Large intestine (tissue), 3 donors: Measurements from ENCODE around the gene TNFAIP1. TPM values are rescaled to one million over a fixed set of nuclear protein-coding genes. Genes with fewer than 3 reads are reported as not detected.
A peak's percentile ranks its signal among the peaks of the same experiment; 100 is the strongest.

Source experiments
- DNase-seq, 2 donors: peaks; one replicate each; pipeline versions ENCODE4 v3.0.0 to v3.0.0-alpha.2; 2013
- H3K27ac ChIP-seq: one replicate; pipeline ENCODE4 v1.5.1; 2013; ENCODE audit warnings: low read length
- H3K27me3 ChIP-seq: 2 replicates; pipeline ENCODE4 v1.6.1; 2013; ENCODE audit warnings: low read length; ENCODE audit not compliant: control insufficient read depth, insufficient read depth
- H3K36me3 ChIP-seq: 2 replicates; pipeline ENCODE4 v1.6.1; 2013; ENCODE audit warnings: low read length; ENCODE audit not compliant: control insufficient read depth, insufficient read depth
- H3K4me1 ChIP-seq: one replicate; pipeline ENCODE4 v1.6.1; 2013; ENCODE audit warnings: low read length; ENCODE audit not compliant: control insufficient read depth, insufficient read depth
- H3K4me3 ChIP-seq: one replicate; pipeline ENCODE4 v1.5.1; 2013; ENCODE audit warnings: low read length
- H3K9me3 ChIP-seq: one replicate; pipeline ENCODE4 v1.6.1; 2013; ENCODE audit warnings: mild to moderate bottlenecking, low read depth, low read length, moderate library complexity; ENCODE audit not compliant: control insufficient read depth
- WGBS: methylation state at CpG from one replicate; pipeline ENCODE4 v1.1.5; 2013; ENCODE audit warnings: low lambda C conversion rate; ENCODE audit not compliant: insufficient coverage; 5-methylcytosine and 5-hydroxymethylcytosine counted together
- polyA plus RNA-seq: library from polyadenylated mRNA; unstranded; fragments of 120-200 nt; gene quantifications from one replicate; pipeline ENCODE4 v1.2.1, GENCODE V29; 2013

Gene TNFAIP1
- polyA plus RNA-seq, 1 donor: 31.8 TPM

- peak overlapping the region; percentile 20 for H3K27ac ChIP-seq
- WGBS: no CpG with 5 or more reads among the region's 1 CpG
- no peak for DNase-seq
- H3K9me3 ChIP-seq: no peaks in the 10 kb centered on the region
- H3K27me3 ChIP-seq: peaks cover 4% of the 10 kb centered on the region
- H3K4me3 ChIP-seq: no peak overlapping the region
- H3K4me1 ChIP-seq: peaks cover 38% of the 10 kb centered on the region
- H3K36me3 ChIP-seq: no peaks in the 10 kb centered on the region
These were observed 35.2 kb downstream of the TNFAIP1 start for GRCh38 chr17:28370744-28371103.

DNA sequence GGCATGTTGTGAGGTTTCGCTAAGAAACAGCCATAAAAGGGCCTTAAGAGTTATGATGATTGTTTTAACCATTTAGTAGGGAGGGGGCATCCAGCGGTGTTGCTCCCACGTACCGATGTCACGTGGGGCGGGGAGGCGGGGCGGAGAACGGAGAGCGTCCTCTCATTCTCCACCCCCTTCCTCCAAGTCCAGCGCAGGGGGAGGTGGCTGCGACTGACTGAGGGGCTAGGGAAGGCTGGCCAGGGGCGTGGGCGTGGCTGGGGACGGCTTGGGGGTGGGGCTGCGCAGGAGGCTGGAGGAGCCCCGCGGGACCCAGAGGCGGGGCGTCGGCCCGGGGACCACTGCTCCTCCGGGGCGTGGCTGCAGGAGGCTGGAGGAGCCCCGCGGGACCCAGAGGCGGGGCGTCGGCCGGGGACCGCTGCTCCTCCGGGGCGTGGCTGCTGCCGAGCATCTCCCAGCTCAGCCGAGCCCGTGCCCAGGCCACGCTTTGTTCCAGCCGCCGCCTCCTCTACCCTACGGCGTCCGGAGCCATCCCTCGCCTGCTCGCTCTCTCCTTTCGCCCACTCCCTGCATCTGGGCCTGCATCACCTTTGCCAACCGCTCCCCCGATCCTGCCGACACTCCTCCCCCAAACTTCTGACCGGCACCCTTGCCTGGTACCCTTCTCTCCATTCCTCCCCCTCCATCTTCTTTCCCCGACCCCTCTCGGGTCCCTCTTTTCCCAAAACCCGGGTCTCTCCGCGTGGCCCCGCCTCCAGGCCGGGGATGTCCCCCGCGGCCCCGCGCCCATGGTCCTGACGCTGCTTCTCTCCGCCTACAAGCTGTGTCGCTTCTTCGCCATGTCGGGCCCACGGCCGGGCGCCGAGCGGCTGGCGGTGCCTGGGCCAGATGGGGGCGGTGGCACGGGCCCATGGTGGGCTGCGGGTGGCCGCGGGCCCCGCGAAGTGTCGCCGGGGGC lies 36.0 kb downstream of the TNFAIP1 start, which contains the start of gene SARM1:
TSS of gene SARM1 (plus strand) at position 450 of the 958 bp plus-strand sequence. CDS start at position 789, 339 bp downstream.
- H3K4me3 ChIP-seq: peak within 1 kb of the TSS; percentile 40
- 0% methylated on average over 1 of the region's 80 CpGs for WGBS
- H3K36me3 ChIP-seq: no peaks in the 10 kb centered on the region
- H3K27me3 ChIP-seq: peaks cover 4% of the 10 kb centered on the region
- H3K27ac ChIP-seq: peak within 1 kb of the TSS; percentile 20
- DNase-seq: peak; percentile 78
- H3K9me3 ChIP-seq: no peaks in the 10 kb centered on the region
- peaks cover 38% of the 10 kb centered on the region for H3K4me1 ChIP-seq

DNA sequence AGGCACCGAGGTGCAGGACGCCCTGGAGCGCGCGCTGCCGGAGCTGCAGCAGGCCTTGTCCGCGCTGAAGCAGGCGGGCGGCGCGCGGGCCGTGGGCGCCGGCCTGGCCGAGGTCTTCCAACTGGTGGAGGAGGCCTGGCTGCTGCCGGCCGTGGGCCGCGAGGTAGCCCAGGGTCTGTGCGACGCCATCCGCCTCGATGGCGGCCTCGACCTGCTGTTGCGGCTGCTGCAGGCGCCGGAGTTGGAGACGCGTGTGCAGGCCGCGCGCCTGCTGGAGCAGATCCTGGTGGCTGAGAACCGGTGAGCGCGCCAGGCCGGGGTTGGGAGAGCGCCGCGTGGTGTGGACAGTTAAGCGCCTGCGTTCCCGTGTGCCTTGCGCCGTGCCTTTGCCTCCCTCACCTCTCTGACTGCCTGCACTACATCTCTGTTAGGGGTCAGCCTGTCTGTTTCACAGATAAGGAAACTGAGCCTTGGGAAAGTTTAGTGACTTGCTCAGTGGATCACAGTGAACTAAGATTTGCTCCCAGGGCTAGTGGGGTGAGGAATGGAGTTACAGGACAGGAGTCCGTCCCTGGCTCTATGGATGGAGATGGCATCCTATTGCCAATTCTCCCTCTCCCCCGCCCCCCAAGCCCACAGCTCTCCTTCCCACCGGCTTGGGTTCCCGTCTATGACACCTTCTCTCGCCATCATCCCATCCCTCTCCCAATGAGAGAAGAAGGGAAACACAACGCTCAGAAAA lies 36.8 kb downstream of the TNFAIP1 start:
- WGBS: no CpG with 5 or more reads among the region's 53 CpGs
- H3K4me1 ChIP-seq: peaks cover 38% of the 10 kb centered on the region
- peaks cover 4% of the 10 kb centered on the region for H3K27me3 ChIP-seq
- DNase-seq: no peak
- no peaks in the 10 kb centered on the region for H3K9me3 ChIP-seq
- no peak overlapping the region for H3K27ac ChIP-seq
- H3K36me3 ChIP-seq: no peaks in the 10 kb centered on the region
- H3K4me3 ChIP-seq: peak overlapping the region; percentile 21

GRCh38 chr17:28372945-28373274 lies 37.3 kb downstream of the TNFAIP1 start:
- Histone ChIP-seq H3K36me3 (no peaks in the 10 kb centered on the region), H3K27ac (no peak overlapping the region), H3K4me3 (no peak overlapping the region), H3K27me3 (peaks cover 4% of the 10 kb centered on the region), H3K9me3 (no peaks in the 10 kb centered on the region), H3K4me1 (peaks cover 35% of the 10 kb centered on the region)
- no CpG with 5 or more reads among the region's 6 CpGs for WGBS
- no peak for DNase-seq

DNA sequence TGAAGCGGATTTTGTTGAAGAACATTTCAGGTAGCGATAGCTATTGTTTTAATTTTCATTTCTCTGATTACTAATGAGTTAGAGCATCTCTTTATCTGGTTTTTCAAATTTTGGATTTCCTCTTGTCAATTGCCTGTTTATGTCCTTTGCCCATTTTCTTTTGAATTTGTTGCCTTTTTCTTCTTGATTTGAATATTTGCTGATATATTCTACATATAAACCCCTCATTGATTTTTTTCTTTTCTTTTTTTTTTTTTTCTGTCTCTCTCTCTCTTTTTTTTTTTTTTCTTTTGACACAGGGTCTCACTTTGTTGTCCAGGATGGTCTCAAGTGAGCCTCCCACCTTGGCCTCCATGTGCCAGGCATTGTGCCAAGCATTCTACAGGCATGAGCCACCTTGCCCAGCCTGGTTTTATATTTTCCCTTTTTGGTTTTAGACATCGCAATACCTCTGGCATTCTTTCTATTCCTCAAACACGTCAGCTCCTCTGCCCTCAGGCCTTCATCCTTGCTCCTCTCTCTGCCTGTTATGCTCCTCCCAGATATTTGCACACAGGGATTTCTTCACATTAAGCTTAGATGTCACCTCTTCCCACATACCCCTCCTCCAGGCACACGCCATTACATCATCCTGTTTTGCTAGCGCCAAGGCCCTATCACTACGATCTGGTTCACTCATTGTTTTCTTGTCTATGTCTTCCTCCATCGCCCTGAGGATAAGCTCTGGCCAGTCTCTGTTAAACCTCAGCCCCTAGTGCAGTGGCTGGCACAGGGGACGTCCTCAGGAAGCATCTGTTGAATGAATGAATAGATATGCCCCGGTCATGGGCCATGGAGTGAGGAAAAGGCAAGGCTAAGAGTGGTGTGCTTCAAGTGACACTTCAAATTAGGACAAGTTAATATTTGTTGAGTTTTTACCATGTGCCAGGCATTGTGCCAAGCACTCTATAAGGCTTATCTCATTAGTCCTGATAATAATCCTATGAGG lies 44.5 kb downstream of the TNFAIP1 start:
- no peaks in the 10 kb centered on the region for H3K36me3 ChIP-seq
- H3K4me1 ChIP-seq: peaks cover 29% of the 10 kb centered on the region
- DNase-seq: no peak
- H3K27me3 ChIP-seq: peaks cover 8% of the 10 kb centered on the region
- 76% methylated on average over 3 of the region's 10 CpGs for WGBS
- H3K27ac ChIP-seq: no peak overlapping the region
- H3K9me3 ChIP-seq: no peaks in the 10 kb centered on the region
- H3K4me3 ChIP-seq: no peak overlapping the region

DNA sequence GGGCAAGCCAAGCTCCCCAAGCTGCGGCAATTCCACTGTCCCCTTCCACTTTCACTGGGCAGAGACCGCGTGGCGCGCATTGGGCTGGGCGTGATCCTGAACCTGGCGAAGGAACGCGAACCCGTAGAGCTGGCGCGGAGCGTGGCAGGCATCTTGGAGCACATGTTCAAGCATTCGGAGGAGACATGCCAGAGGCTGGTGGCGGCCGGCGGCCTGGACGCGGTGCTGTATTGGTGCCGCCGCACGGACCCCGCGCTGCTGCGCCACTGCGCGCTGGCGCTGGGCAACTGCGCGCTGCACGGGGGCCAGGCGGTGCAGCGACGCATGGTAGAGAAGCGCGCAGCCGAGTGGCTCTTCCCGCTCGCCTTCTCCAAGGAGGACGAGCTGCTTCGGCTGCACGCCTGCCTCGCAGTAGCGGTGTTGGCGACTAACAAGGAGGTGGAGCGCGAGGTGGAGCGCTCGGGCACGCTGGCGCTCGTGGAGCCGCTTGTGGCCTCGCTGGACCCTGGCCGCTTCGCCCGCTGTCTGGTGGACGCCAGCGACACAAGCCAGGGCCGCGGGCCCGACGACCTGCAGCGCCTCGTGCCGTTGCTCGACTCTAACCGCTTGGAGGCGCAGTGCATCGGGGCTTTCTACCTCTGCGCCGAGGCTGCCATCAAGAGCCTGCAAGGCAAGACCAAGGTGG lies 45.7 kb downstream of the TNFAIP1 start:
- Histone ChIP-seq H3K4me3 (no peak overlapping the region), H3K27ac (no peak overlapping the region)
- WGBS: no CpG with 5 or more reads among the region's 72 CpGs

GRCh38 chr17:28384281-28385036 lies 48.9 kb downstream of the TNFAIP1 start:
- DNase-seq: peak; percentile 76 to 91
- Histone ChIP-seq H3K4me3 (peak overlapping the region; percentile 64), H3K27ac (peak overlapping the region; percentile 83), H3K27me3 (peaks cover 8% of the 10 kb centered on the region), H3K36me3 (peaks cover 12% of the 10 kb centered on the region), H3K9me3 (no peaks in the 10 kb centered on the region), H3K4me1 (peaks cover 45% of the 10 kb centered on the region)
- WGBS: no CpG with 5 or more reads among the region's 56 CpGs

More for the DNA sequence above, 45.7 kb downstream of the TNFAIP1 start:
- Histone ChIP-seq H3K27me3 (peaks cover 8% of the 10 kb centered on the region), H3K4me1 (peaks cover 37% of the 10 kb centered on the region), H3K9me3 (no peaks in the 10 kb centered on the region), H3K36me3 (no peaks in the 10 kb centered on the region)
- DNase-seq: peak in 1 of 2 donors; percentile 72

- Histone ChIP-seq H3K27me3 (peaks cover 8% of the 10 kb centered on the region), H3K4me1 (peaks cover 48% of the 10 kb centered on the region), H3K9me3 (no peaks in the 10 kb centered on the region), H3K27ac (peak overlapping the region; percentile 83), H3K36me3 (peaks cover 14% of the 10 kb centered on the region), H3K4me3 (peak overlapping the region; percentile 64)
- DNase-seq: peak in 1 of 2 donors; percentile 54
- no CpG with 5 or more reads among the region's 29 CpGs for WGBS
These were observed 49.5 kb downstream of the TNFAIP1 start for GRCh38 chr17:28385037-28385400.

DNA sequence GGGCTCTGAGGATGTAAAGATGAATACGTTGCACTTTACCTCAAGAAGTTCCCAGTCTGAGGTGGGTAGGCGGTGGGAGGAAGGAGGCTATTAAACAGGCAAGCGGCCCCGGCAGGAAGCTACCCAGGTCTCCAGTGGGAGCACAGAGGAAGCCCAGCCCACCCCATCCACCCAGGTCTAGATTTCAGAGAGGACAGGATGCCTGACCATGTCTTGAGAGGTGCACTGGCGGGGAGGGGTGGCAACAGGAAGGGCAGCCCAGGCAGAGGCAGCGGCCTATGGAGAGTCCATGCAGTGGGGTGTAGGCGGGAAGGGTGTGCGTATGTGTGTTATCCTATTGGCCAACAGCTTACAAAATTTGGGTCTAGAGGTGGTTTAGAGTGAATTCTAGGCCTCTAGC lies 49.8 kb downstream of the TNFAIP1 start:
- DNase-seq: peak in 1 of 2 donors; percentile 37
- H3K4me3 ChIP-seq: peak overlapping the region; percentile 64
- no CpG with 5 or more reads among the region's 8 CpGs for WGBS

More for the DNA sequence above, 49.8 kb downstream of the TNFAIP1 start:
- H3K27ac ChIP-seq: peak overlapping the region; percentile 83
- H3K9me3 ChIP-seq: no peaks in the 10 kb centered on the region
- H3K36me3 ChIP-seq: peaks cover 17% of the 10 kb centered on the region
- peaks cover 6% of the 10 kb centered on the region for H3K27me3 ChIP-seq
- peaks cover 47% of the 10 kb centered on the region for H3K4me1 ChIP-seq
